Gastroesophageal sphincter (tissue), 3 donors: Measurements from ENCODE around the gene TRIM56.
"Not testable (repeated sequence)": the region's sequence is repeated elsewhere in the genome, so short reads cannot be mapped to it uniquely, and the experiment has no call there.

Source experiments
- EP300 ChIP-seq: sonication (generic); formaldehyde crosslinking; IDR thresholded peaks from one replicate; pipeline ENCODE4 v1.6.1; 2017; ENCODE audit warnings: antibody characterized with exemption, mild to moderate bottlenecking
- TF ChIP-seq, protein P1 (sequence below), 4 experiments: fragments of 200-600 bp in 2 of 4; fragments of 450-650 bp in 2 of 4; sonication (generic) in 1 of 4; IDR thresholded peaks; one replicate each; pipeline ENCODE4 v1.5.1; 2017 to 2019; ENCODE audit warnings: antibody characterized with exemption in 4 of 4, mild to moderate bottlenecking in 2 of 4, moderate library complexity in 2 of 4

DNA sequence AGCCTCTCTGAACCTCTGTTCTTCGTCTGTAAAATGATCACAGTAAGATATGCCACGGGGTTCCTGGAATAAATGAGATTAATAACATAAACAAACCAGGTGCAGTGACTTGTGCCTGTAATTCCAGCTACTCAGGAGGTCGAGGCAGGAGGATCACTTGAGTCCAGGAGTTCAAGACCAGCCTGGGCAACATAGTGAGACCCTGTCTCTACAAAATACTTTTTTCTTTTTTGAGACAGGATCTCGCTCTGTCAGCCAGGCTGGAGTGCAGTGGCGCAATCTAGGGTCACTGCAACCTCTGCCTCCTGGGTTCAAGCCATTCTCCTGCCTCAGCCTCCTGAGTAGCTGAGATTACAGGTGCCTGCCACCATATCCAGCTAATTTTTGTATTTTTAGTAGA lies 20.0 kb downstream of the TRIM56 start:
- TF ChIP-seq, protein P1, sequence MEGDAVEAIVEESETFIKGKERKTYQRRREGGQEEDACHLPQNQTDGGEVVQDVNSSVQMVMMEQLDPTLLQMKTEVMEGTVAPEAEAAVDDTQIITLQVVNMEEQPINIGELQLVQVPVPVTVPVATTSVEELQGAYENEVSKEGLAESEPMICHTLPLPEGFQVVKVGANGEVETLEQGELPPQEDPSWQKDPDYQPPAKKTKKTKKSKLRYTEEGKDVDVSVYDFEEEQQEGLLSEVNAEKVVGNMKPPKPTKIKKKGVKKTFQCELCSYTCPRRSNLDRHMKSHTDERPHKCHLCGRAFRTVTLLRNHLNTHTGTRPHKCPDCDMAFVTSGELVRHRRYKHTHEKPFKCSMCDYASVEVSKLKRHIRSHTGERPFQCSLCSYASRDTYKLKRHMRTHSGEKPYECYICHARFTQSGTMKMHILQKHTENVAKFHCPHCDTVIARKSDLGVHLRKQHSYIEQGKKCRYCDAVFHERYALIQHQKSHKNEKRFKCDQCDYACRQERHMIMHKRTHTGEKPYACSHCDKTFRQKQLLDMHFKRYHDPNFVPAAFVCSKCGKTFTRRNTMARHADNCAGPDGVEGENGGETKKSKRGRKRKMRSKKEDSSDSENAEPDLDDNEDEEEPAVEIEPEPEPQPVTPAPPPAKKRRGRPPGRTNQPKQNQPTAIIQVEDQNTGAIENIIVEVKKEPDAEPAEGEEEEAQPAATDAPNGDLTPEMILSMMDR (IDR thresholded peaks at IDR 0.05) = not testable (repeated sequence)
- TF ChIP-seq EP300 = not testable (repeated sequence)
